A549 (cell line): Measurements from ENCODE around the gene FGFBP2. TPM values are rescaled to one million over a fixed set of nuclear protein-coding genes. Genes with fewer than 3 reads are reported as not detected.

Source experiments
- ATAC-seq, 2 experiments: fragments of 200-7000 bp in 1 of 2; fragments of >200 bp in 1 of 2; cut with Nextera tagmentation in 1 of 2; cut with Tn5 transposase in 1 of 2; 3 replicates each; pipeline versions ENCODE4 v1.8.0 to v1.9.1; 2018 to 2020; ENCODE audit warnings: mild to moderate bottlenecking in 1 of 2, moderate library complexity in 1 of 2
- CTCF ChIA-PET: fragments of 300-600 bp; sonication (Branson Sonifier 250); formaldehyde crosslinking; extraction: SDS; loops from one replicate; lab custom pipeline; 2021; ENCODE audit warnings: antibody characterized with exemption, inconsistent platforms; lab: Yijun Ruan, JAX
- POLR2A ChIA-PET: fragments of 350-600 bp; formaldehyde crosslinking; extraction: SDS; loops from one replicate; lab custom pipeline; 2021; ENCODE audit warnings: antibody characterized with exemption, inconsistent platforms; lab: Yijun Ruan, JAX
- DNase-seq, 2 experiments: peaks; one replicate each; pipeline versions ENCODE4 v3.0.0 to v3.0.0-alpha.2; 2011 to 2016; ENCODE audit warnings: low read depth in 1 of 2, low spot score in 1 of 2
- FAIRE-seq: peaks from 2 replicates; lab custom pipeline; 2011; peaks lifted over from hg19 to GRCh38; lab: Jason Lieb, UNC
- H3K27ac ChIP-seq, 2 experiments: fragments of >200 bp; sonication (Bioruptor Twin); formaldehyde crosslinking; 3 replicates each; pipeline ENCODE4 v1.5.1; 2016 to 2017
- H3K4me1 ChIP-seq: fragments of >200 bp; sonication (Bioruptor Twin); formaldehyde crosslinking; 3 replicates; pipeline ENCODE4 v1.6.1; 2016
- H3K4me2 ChIP-seq: fragments of >200 bp; sonication (Bioruptor Twin); formaldehyde crosslinking; 3 replicates; pipeline ENCODE4 v1.6.1; 2016
- H3K4me3 ChIP-seq: fragments of >200 bp; sonication (Bioruptor Twin); formaldehyde crosslinking; 3 replicates; pipeline ENCODE4 v1.5.1; 2016
- H3K9me3 ChIP-seq: fragments of >200 bp; sonication (Bioruptor Twin); formaldehyde crosslinking; 3 replicates; pipeline ENCODE4 v1.6.1; 2016
- BHLHE40 ChIP-seq: IDR thresholded peaks from 2 replicates; pipeline ENCODE4 v1.6.1; 2012; ENCODE audit warnings: low read depth, low read length, inconsistent platforms
- CBX2 ChIP-seq: fragments of 200-600 bp; sonication (generic); IDR thresholded peaks from 2 replicates; pipeline ENCODE4 v1.6.1; 2016; ENCODE audit warnings: low read depth, mild to moderate bottlenecking, borderline replicate concordance
- CTCF ChIP-seq: fragments of >200 bp; sonication (Bioruptor Twin); formaldehyde crosslinking; IDR thresholded peaks from 3 replicates; pipeline ENCODE4 v1.5.1; 2016
- E2F6 ChIP-seq: IDR thresholded peaks from 2 replicates; pipeline ENCODE4 v1.6.1; 2012; ENCODE audit warnings: low read depth, borderline replicate concordance
- EHF ChIP-seq: fragments of 250-450 bp; sonication (Bioruptor Pico); IDR thresholded peaks from 2 replicates; pipeline ENCODE4 v1.5.0; 2020; ENCODE audit warnings: mild to moderate bottlenecking
- ELK1 ChIP-seq: fragments of 150-350 bp; IDR thresholded peaks from 2 replicates; pipeline ENCODE4 v1.6.1; 2014; ENCODE audit warnings: low read depth, mild to moderate bottlenecking, low read length
- EP300 ChIP-seq, 2 experiments: fragments of >200 bp; sonication (Bioruptor Twin); formaldehyde crosslinking; IDR thresholded peaks; 2 replicates in 1 of 2; 3 replicates in 1 of 2; pipeline ENCODE4 v1.6.1; 2016 to 2017
- FOSB ChIP-seq: fragments of 250-450 bp; sonication (Bioruptor Pico); IDR thresholded peaks from 2 replicates; pipeline ENCODE4 v1.5.0; 2020; ENCODE audit warnings: mild to moderate bottlenecking, moderate library complexity
- HEYL ChIP-seq: fragments of 250-450 bp; sonication (Bioruptor Pico); IDR thresholded peaks from 2 replicates; pipeline ENCODE4 v1.8.0; 2021; ENCODE audit warnings: mild to moderate bottlenecking, moderate library complexity
- HMGXB4 ChIP-seq: fragments of 250-450 bp; sonication (Bioruptor Pico); IDR thresholded peaks from 2 replicates; pipeline ENCODE4 v1.5.0; 2021; ENCODE audit warnings: mild to moderate bottlenecking, moderate library complexity, borderline replicate concordance
- HOXA7 ChIP-seq: fragments of 250-450 bp; sonication (Bioruptor Pico); IDR thresholded peaks from 2 replicates; pipeline ENCODE4 v1.5.0; 2020; ENCODE audit warnings: mild to moderate bottlenecking, moderate library complexity
- HOXB5 ChIP-seq: fragments of 250-450 bp; sonication (Bioruptor Pico); IDR thresholded peaks from 2 replicates; pipeline ENCODE4 v1.5.0; 2020; ENCODE audit warnings: mild to moderate bottlenecking, moderate library complexity
- JUNB ChIP-seq: fragments of >200 bp; sonication (Bioruptor Twin); formaldehyde crosslinking; IDR thresholded peaks from 2 replicates; pipeline ENCODE4 v1.6.1; 2016
- MAZ ChIP-seq: fragments of 150-350 bp; IDR thresholded peaks from 2 replicates; pipeline ENCODE4 v1.6.1; 2014; ENCODE audit warnings: antibody characterized with exemption, low read depth, low read length, borderline replicate concordance
- NPAS2 ChIP-seq: fragments of 250-450 bp; sonication (Bioruptor Pico); IDR thresholded peaks from 2 replicates; pipeline ENCODE4 v1.8.0; 2022; ENCODE audit warnings: mild to moderate bottlenecking, moderate library complexity, borderline replicate concordance
- PBX3 ChIP-seq: IDR thresholded peaks from 2 replicates; pipeline ENCODE4 v1.6.1; 2012
- POLR2A ChIP-seq: IDR thresholded peaks from 2 replicates; pipeline ENCODE4 v1.6.1; 2012; ENCODE audit warnings: mild to moderate bottlenecking, low read length
- RNF2 ChIP-seq: fragments of 200-600 bp; sonication (generic); IDR thresholded peaks from 2 replicates; pipeline ENCODE4 v1.6.1; 2016; ENCODE audit warnings: low read depth, mild to moderate bottlenecking, antibody characterized with exemption, moderate library complexity, borderline replicate concordance
- ZC3H11A ChIP-seq: fragments of 450-650 bp; IDR thresholded peaks from 2 replicates; pipeline ENCODE4 v1.6.1; 2014; ENCODE audit warnings: antibody characterized with exemption, mild to moderate bottlenecking
- WGBS: methylation state at CpG from one replicate; pipeline ENCODE4 v1.1.6; 2017; ENCODE audit errors: missing lambda C conversion rate; 5-methylcytosine and 5-hydroxymethylcytosine counted together
- polyA plus RNA-seq, 4 experiments: library from polyadenylated mRNA; depleted of rRNA in 3 of 4; stranded (reverse); fragments of >200 nt; fragmentation: RNase III in 1 of 4; extraction: RNeasy Plus Mini Kit Qiagen cat#74134 plus additional on column Dnase treatment in 1 of 4; gene quantifications; 2 replicates in 3 of 4; 3 replicates in 1 of 4; pipeline ENCODE4 v1.2.3, GENCODE V29; 2011 to 2017

The FGFBP2 gene
- polyA plus RNA-seq, 2 of the 4 experiments (the other 2 are of a cell fraction): not detected

GRCh38 chr4:15983610-15984009 is 20.6 kb upstream of the FGFBP2 start:
- no peak for ATAC-seq
- no peak overlapping the region for H3K4me2 ChIP-seq
- CTCF ChIA-PET: interaction anchor here (2.3 kb wide), 1 partner anchor 17 kb away, joined by 6 read pairs; no protein-coding TSS in a partner anchor

More at GRCh38 chr4:15983610-15984009, 20.6 kb upstream of the FGFBP2 start:
- FAIRE-seq (no peak), DNase-seq (no peak)
- H3K4me1 ChIP-seq: no peaks in the 10 kb centered on the region
- POLR2A ChIA-PET: no interaction called here
- WGBS: 65% methylated on average over 2 of the region's 2 CpGs
- TF ChIP-seq PBX3 (no peak), EP300 (IDR thresholded peaks at IDR 0.05) (no peak), ZC3H11A (no peak), CBX2 (no peak), RNF2 (no peak), HOXB5 (CRISPR knock-in tag) (no peak), E2F6 (no peak), ELK1 (no peak), HEYL (CRISPR knock-in tag) (no peak), HOXA7 (CRISPR knock-in tag) (no peak), JUNB (no peak), NPAS2 (no peak), POLR2A (no peak), MAZ (no peak), FOSB (no peak), EHF (CRISPR knock-in tag) (no peak), CTCF (no peak), BHLHE40 (no peak), HMGXB4 (CRISPR knock-in tag) (no peak)
- H3K4me3 ChIP-seq: no peak overlapping the region
- no peaks in the 10 kb centered on the region for H3K9me3 ChIP-seq
- no peak overlapping the region for H3K27ac ChIP-seq
